Measurements from ENCODE around the gene RNF223. TPM values are rescaled to one million over a fixed set of nuclear protein-coding genes. Genes with fewer than 3 reads are reported as not detected.

RNF223 gene
- total RNA-seq, 1 donor from 2014 or later = not detected

DNA sequence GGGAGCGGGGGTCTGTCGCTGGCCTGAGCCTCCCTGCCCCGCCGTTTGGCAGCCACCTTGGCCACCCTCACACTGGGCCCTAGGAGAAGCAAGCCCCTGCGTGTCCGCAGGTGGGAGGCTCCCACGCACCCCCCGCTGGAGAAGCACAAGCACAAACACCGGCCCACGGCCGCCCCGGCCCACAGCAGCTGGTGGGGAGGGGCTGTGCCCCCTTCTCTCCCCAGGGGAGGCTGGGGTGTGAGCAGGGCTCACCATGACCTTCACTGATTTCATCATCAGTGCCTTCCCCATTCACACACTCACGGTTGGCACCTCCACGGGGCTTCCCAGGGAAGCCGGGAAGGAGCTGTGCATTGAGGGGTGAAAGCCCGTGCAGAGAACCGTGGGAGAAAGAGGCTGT lies 46.3 kb downstream of the RNF223 start:
- H3K9ac ChIP-seq (ENCODE audit: low read depth in 1 of 3, low read length in 3 of 3) = no peak overlapping the region
- no peaks in the 10 kb centered on the region for H3K9me3 ChIP-seq (ENCODE audit: control insufficient read depth in 3 of 3, low read length in 3 of 3)
- H3K4me1 ChIP-seq (ENCODE audit: control insufficient read depth in 3 of 3, insufficient read depth in 3 of 3, low read length in 3 of 3) = peaks cover 5 to 10% (median 7%) of the 10 kb centered on the region in 3 donors

GRCh38 chr1:1026599-1027413 lies 47.3 kb downstream of the RNF223 start:
- Histone ChIP-seq H3K27me3 (ENCODE audit: control insufficient read depth in 3 of 3, insufficient read depth in 3 of 3, low read length in 3 of 3) (peaks cover 13 to 17% (median 15%) of the 10 kb centered on the region in 3 donors), H3K4me3 (ENCODE audit: low read length in 3 of 3) (no peak overlapping the region), H3K4me1 (ENCODE audit: control insufficient read depth in 3 of 3, insufficient read depth in 3 of 3, low read length in 3 of 3) (peaks cover 0 to 7% (median 0%) of the 10 kb centered on the region in 3 donors), H3K27ac (ENCODE audit: low read depth, low read length) (no peak overlapping the region), H3K9me3 (ENCODE audit: control insufficient read depth in 3 of 3, low read length in 3 of 3) (no peaks in the 10 kb centered on the region), H3K36me3 (ENCODE audit: control insufficient read depth in 3 of 3, insufficient read depth in 3 of 3, low read length in 3 of 3) (no peaks in the 10 kb centered on the region), H3K9ac (ENCODE audit: low read depth in 1 of 3, low read length in 3 of 3) (no peak overlapping the region)

More for the DNA sequence above, 46.3 kb downstream of the RNF223 start:
- Histone ChIP-seq H3K4me3 (ENCODE audit: low read length in 3 of 3) (no peak overlapping the region), H3K27me3 (ENCODE audit: control insufficient read depth in 3 of 3, insufficient read depth in 3 of 3, low read length in 3 of 3) (peaks cover 17 to 22% (median 22%) of the 10 kb centered on the region in 3 donors), H3K27ac (ENCODE audit: low read depth, low read length) (no peak overlapping the region), H3K36me3 (ENCODE audit: control insufficient read depth in 3 of 3, insufficient read depth in 3 of 3, low read length in 3 of 3) (no peaks in the 10 kb centered on the region)

DNA sequence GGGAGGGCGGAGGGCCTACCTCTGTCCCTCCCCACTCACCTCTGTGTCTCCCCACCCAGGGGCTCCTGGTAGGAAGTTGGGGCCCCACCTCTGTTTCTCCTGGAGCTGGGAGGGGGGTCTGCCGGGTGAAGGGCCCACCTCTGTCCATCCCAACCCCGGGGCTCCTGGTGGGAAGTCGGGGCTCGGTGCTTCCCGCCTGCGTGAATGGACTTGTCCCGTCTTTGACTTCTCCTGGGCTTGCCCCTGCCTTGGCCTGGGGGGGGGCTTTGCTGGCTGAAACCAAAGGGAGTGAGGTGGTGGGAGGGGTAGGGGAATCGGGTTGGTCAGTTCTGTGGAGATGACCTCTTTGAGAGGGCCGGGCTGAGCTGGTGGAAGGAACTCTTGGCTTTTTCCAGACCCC lies 48.4 kb downstream of the RNF223 start:
- H3K9me3 ChIP-seq (ENCODE audit: control insufficient read depth in 3 of 3, low read length in 3 of 3) = no peaks in the 10 kb centered on the region
- H3K27me3 ChIP-seq (ENCODE audit: control insufficient read depth in 3 of 3, insufficient read depth in 3 of 3, low read length in 3 of 3) = peaks cover 10 to 21% (median 20%) of the 10 kb centered on the region in 3 donors
- peaks cover 0 to 12% (median 7%) of the 10 kb centered on the region in 3 donors for H3K4me1 ChIP-seq (ENCODE audit: control insufficient read depth in 3 of 3, insufficient read depth in 3 of 3, low read length in 3 of 3)
- no peaks in the 10 kb centered on the region for H3K36me3 ChIP-seq (ENCODE audit: control insufficient read depth in 3 of 3, insufficient read depth in 3 of 3, low read length in 3 of 3)
- no peak overlapping the region for H3K4me3 ChIP-seq (ENCODE audit: low read length in 3 of 3)
- H3K9ac ChIP-seq (ENCODE audit: low read depth in 1 of 3, low read length in 3 of 3) = no peak overlapping the region
- no peak overlapping the region for H3K27ac ChIP-seq (ENCODE audit: low read depth, low read length)

DNA sequence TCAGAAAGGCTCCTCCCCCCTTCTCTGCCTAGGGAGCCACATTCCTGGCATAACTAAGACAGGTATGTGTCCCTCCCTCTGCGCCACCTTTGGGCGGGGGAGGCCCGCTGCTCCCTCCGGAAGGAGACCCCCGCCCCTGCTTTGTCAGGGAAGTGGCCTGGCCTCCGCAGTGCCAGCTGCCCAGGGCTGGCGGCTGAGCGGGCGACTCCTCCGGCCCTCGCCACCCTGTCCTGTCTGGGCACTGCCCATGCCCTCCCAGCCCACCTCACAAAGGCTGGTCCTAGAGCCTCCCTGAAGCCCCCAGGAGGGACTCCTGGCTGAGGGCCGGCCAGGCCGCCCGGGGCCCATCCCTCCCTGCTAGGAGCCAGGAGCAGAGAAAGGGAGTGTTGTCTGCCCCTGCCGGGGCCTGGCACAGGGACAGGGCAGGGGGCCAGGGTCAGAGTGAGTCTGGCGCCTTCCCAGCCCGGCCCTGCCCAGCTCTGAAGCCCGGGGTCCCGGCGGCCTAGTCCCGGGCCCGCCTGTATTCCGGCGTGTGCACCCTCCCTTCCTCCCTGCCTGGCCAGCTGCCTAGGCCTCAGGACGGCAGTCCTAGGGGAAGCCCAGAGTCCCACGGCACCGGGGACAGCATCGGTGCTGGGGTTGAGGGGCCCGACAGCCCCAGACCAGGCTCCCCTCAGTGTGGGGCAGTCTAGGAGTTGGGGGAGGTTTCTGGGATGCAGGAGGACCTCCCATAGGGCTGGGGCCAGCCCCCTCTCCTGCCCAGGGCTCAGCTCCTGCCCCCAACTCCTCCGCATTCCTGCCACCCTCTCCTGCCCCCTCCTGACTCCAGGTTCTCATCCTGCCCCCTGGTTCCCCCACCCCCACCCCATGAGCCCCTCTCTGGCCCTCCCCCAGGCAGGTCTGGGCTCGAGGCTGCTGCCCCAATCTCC lies 49.1 kb downstream of the RNF223 start:
- H3K36me3 ChIP-seq (ENCODE audit: control insufficient read depth in 3 of 3, insufficient read depth in 3 of 3, low read length in 3 of 3) = no peaks in the 10 kb centered on the region
- H3K27me3 ChIP-seq (ENCODE audit: control insufficient read depth in 3 of 3, insufficient read depth in 3 of 3, low read length in 3 of 3) = peaks cover 10 to 21% (median 20%) of the 10 kb centered on the region in 3 donors
- H3K27ac ChIP-seq (ENCODE audit: low read depth, low read length) = no peak overlapping the region
- no peak overlapping the region for H3K9ac ChIP-seq (ENCODE audit: low read depth in 1 of 3, low read length in 3 of 3)
- H3K4me3 ChIP-seq (ENCODE audit: low read length in 3 of 3) = no peak overlapping the region
- H3K4me1 ChIP-seq (ENCODE audit: control insufficient read depth in 3 of 3, insufficient read depth in 3 of 3, low read length in 3 of 3) = peaks cover 0 to 12% (median 7%) of the 10 kb centered on the region in 3 donors
- no peaks in the 10 kb centered on the region for H3K9me3 ChIP-seq (ENCODE audit: control insufficient read depth in 3 of 3, low read length in 3 of 3)

- Histone ChIP-seq H3K27ac (ENCODE audit: low read depth, low read length) (no peak overlapping the region), H3K4me1 (ENCODE audit: control insufficient read depth in 3 of 3, insufficient read depth in 3 of 3, low read length in 3 of 3) (peaks cover 0 to 12% (median 7%) of the 10 kb centered on the region in 3 donors)
Observed at GRCh38 chr1:1024149-1024770, 49.8 kb downstream of the RNF223 start.

DNA sequence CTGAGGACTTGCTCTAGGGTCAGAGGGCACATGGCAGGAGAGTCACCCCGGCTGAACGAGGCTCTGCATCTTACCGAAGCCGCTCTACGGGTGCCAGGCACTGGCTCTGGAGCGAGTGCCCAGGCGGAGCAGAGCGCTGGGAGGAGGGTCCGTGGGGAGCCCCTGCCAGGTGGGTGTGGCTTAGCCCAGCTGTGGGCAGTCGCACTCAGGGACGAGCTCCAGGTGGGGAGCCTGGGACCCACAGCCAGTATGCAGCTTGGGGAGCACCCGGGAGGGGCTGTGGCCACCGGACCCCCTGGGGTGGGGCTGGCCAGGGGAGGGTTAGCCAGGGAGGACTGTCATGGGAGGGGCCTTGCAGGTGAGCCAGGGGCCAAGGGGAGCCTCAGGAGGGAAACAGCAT lies 50.4 kb downstream of the RNF223 start:
- Histone ChIP-seq H3K36me3 (ENCODE audit: control insufficient read depth in 3 of 3, insufficient read depth in 3 of 3, low read length in 3 of 3) (no peaks in the 10 kb centered on the region), H3K9me3 (ENCODE audit: control insufficient read depth in 3 of 3, low read length in 3 of 3) (no peaks in the 10 kb centered on the region), H3K27me3 (ENCODE audit: control insufficient read depth in 3 of 3, insufficient read depth in 3 of 3, low read length in 3 of 3) (peaks cover 10 to 21% (median 20%) of the 10 kb centered on the region in 3 donors), H3K4me3 (ENCODE audit: low read length in 3 of 3) (no peak overlapping the region), H3K27ac (ENCODE audit: low read depth, low read length) (no peak overlapping the region), H3K9ac (ENCODE audit: low read depth in 1 of 3, low read length in 3 of 3) (no peak overlapping the region), H3K4me1 (ENCODE audit: control insufficient read depth in 3 of 3, insufficient read depth in 3 of 3, low read length in 3 of 3) (peaks cover 2 to 13% (median 10%) of the 10 kb centered on the region in 3 donors)

More at GRCh38 chr1:1024149-1024770, 49.8 kb downstream of the RNF223 start:
- H3K4me3 ChIP-seq (ENCODE audit: low read length in 3 of 3) = no peak overlapping the region
- peaks cover 10 to 21% (median 20%) of the 10 kb centered on the region in 3 donors for H3K27me3 ChIP-seq (ENCODE audit: control insufficient read depth in 3 of 3, insufficient read depth in 3 of 3, low read length in 3 of 3)
- no peak overlapping the region for H3K9ac ChIP-seq (ENCODE audit: low read depth in 1 of 3, low read length in 3 of 3)
- no peaks in the 10 kb centered on the region for H3K36me3 ChIP-seq (ENCODE audit: control insufficient read depth in 3 of 3, insufficient read depth in 3 of 3, low read length in 3 of 3)
- no peaks in the 10 kb centered on the region for H3K9me3 ChIP-seq (ENCODE audit: control insufficient read depth in 3 of 3, low read length in 3 of 3)

DNA sequence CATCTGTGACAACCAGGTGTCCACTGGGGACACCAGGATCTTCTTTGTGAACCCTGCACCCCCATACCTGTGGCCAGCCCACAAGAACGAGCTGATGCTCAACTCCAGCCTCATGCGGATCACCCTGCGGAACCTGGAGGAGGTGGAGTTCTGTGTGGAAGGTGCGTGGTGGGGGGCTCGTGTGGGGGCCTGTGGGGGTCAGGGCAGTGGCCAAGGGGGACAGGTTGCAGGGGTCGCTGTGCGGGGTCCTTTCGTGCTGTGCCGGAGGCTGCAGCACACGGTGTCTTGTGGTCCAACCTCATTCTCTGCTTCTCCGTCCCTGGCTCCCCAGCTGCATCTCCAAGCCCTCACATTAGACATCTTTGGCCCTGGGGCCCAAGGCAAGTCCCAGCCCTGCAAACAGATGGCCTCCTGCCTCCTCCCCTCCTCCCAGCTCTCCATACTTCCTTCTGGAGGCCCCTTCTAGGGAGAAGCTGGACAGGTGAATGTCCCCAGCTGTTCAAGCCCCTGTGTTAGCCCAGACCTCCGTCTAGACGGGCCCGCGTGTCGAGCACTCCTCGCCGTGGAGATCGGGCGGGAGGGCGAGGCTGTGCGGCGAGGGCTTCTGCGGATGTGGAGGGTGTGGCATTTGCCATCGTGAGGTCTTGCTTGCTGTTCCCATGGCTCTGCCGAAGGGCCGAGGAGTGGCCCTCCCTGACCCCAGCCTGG lies 51.6 kb downstream of the RNF223 start:
- no peaks in the 10 kb centered on the region for H3K36me3 ChIP-seq (ENCODE audit: control insufficient read depth in 3 of 3, insufficient read depth in 3 of 3, low read length in 3 of 3)
- H3K27ac ChIP-seq (ENCODE audit: low read depth, low read length) = no peak overlapping the region
- peaks cover 2 to 13% (median 10%) of the 10 kb centered on the region in 3 donors for H3K4me1 ChIP-seq (ENCODE audit: control insufficient read depth in 3 of 3, insufficient read depth in 3 of 3, low read length in 3 of 3)
- no peak overlapping the region for H3K4me3 ChIP-seq (ENCODE audit: low read length in 3 of 3)
- no peak overlapping the region for H3K9ac ChIP-seq (ENCODE audit: low read depth in 1 of 3, low read length in 3 of 3)
- H3K9me3 ChIP-seq (ENCODE audit: control insufficient read depth in 3 of 3, low read length in 3 of 3) = no peaks in the 10 kb centered on the region
- H3K27me3 ChIP-seq (ENCODE audit: control insufficient read depth in 3 of 3, insufficient read depth in 3 of 3, low read length in 3 of 3) = peaks cover 10 to 21% (median 20%) of the 10 kb centered on the region in 3 donors

DNA sequence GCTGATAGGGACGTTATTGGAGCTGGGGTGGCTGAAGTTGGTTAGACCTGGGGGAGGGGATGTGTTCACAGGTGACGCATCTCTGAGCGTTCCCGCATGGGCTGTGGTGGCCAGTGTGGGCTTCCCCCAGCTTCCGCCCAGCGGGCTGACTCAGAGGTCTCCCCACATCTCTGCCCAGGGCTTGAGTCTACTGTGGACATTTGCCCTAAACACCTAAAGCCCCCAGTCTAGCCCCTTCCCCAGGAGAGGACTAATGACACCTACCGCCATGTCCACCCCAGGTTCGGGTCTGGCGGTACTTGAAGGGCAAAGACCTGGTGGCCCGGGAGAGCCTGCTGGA lies 52.2 kb downstream of the RNF223 start:
- H3K9ac ChIP-seq (ENCODE audit: low read depth in 1 of 3, low read length in 3 of 3) = no peak overlapping the region
- H3K27ac ChIP-seq (ENCODE audit: low read depth, low read length) = no peak overlapping the region
- H3K4me1 ChIP-seq (ENCODE audit: control insufficient read depth in 3 of 3, insufficient read depth in 3 of 3, low read length in 3 of 3) = peaks cover 2 to 13% (median 10%) of the 10 kb centered on the region in 3 donors
- no peak overlapping the region for H3K4me3 ChIP-seq (ENCODE audit: low read length in 3 of 3)
- H3K36me3 ChIP-seq (ENCODE audit: control insufficient read depth in 3 of 3, insufficient read depth in 3 of 3, low read length in 3 of 3) = no peaks in the 10 kb centered on the region
- H3K27me3 ChIP-seq (ENCODE audit: control insufficient read depth in 3 of 3, insufficient read depth in 3 of 3, low read length in 3 of 3) = peaks cover 10 to 18% (median 16%) of the 10 kb centered on the region in 3 donors
- H3K9me3 ChIP-seq (ENCODE audit: control insufficient read depth in 3 of 3, low read length in 3 of 3) = no peaks in the 10 kb centered on the region

All from skeletal muscle tissue (tissue), 4 donors.